Measurements from ENCODE around the gene CEACAM19.

CEACAM19 gene

GRCh38 chr19:44692379-44692721 lies 21.1 kb downstream of the CEACAM19 start:
- TF ChIP-seq CTCF (IDR thresholded peaks at IDR 0.05; ENCODE audit: insufficient read depth, low read depth, low read length, missing control alignments): no peak
- no peak overlapping the region for H3K4me3 ChIP-seq (ENCODE audit: low read depth, low read length)
- no peak for DNase-seq (ENCODE audit: low read depth)

- no peak overlapping the region for H3K4me3 ChIP-seq (ENCODE audit: low read depth, low read length)
- peak; percentile 48 for TF ChIP-seq CTCF (IDR thresholded peaks at IDR 0.05; ENCODE audit: insufficient read depth, low read depth, low read length, missing control alignments)
- peak; percentile 43 for DNase-seq (ENCODE audit: low read depth)
These were observed 22.9 kb downstream of the CEACAM19 start for GRCh38 chr19:44694184-44694579.

GRCh38 chr19:44696939-44697669 lies 25.8 kb downstream of the CEACAM19 start:
- no peak overlapping the region for H3K4me3 ChIP-seq (ENCODE audit: low read depth, low read length)
- no peak for TF ChIP-seq CTCF (IDR thresholded peaks at IDR 0.05; ENCODE audit: insufficient read depth, low read depth, low read length, missing control alignments)
- DNase-seq (ENCODE audit: low read depth): no peak

- DNase-seq (ENCODE audit: low read depth): no peak
- TF ChIP-seq CTCF (IDR thresholded peaks at IDR 0.05; ENCODE audit: insufficient read depth, low read depth, low read length, missing control alignments): no peak
- H3K4me3 ChIP-seq (ENCODE audit: low read depth, low read length): no peak overlapping the region
These were observed 26.4 kb downstream of the CEACAM19 start for GRCh38 chr19:44697670-44698034.

GRCh38 chr19:44698492-44699201 lies 27.4 kb downstream of the CEACAM19 start, which contains the start of gene CEACAM16:
Gene CEACAM16 (plus strand): TSS chr19:44699151. CDS start chr19:44701457, 2,306 bp downstream.
- TF ChIP-seq CTCF (IDR thresholded peaks at IDR 0.05; ENCODE audit: insufficient read depth, low read depth, low read length, missing control alignments): no peak
- no peak for DNase-seq (ENCODE audit: low read depth)

GRCh38 chr19:44700547-44700946 lies 29.3 kb downstream of the CEACAM19 start:
- no peak overlapping the region for H3K4me3 ChIP-seq (ENCODE audit: low read depth, low read length)
- TF ChIP-seq CTCF (IDR thresholded peaks at IDR 0.05; ENCODE audit: insufficient read depth, low read depth, low read length, missing control alignments): no peak
- no peak for DNase-seq (ENCODE audit: low read depth)

More at GRCh38 chr19:44698492-44699201, 27.4 kb downstream of the CEACAM19 start, which contains the start of gene CEACAM16:
- H3K4me3 ChIP-seq (ENCODE audit: low read depth, low read length): no peak within 1 kb of the TSS

All from GM12865 (cell line).